Neural cell (in vitro differentiated cells): Measurements from ENCODE around the gene GALNT15. TPM values are rescaled to one million over a fixed set of nuclear protein-coding genes. Genes with fewer than 3 reads are reported as not detected.

Experiments
- H2AFZ ChIP-seq: fragments of 200-600, 300-800 bp; sonication (generic), shearing (Covaris generic); 2 replicates; pipeline ENCODE4 v1.6.0; 2014; ENCODE audit warnings: low read depth, mild to moderate bottlenecking, antibody characterized with exemption, low read length, moderate library complexity
- H3F3A ChIP-seq: fragments of 200-600 bp; shearing (Covaris generic); 2 replicates; pipeline ENCODE4 v1.6.1; 2016; ENCODE audit warnings: mild to moderate bottlenecking, moderate library complexity, mixed read lengths, antibody characterized with exemption, low read length; ENCODE audit not compliant: insufficient read depth, poor library complexity, severe bottlenecking
- H3K27ac ChIP-seq: fragments of 200-600, 300-800 bp; sonication (generic), shearing (Covaris generic); 2 replicates; pipeline ENCODE4 v1.5.1; 2014; ENCODE audit warnings: mild to moderate bottlenecking, low read length, moderate library complexity
- H3K27me3 ChIP-seq: fragments of 300-800, 200-600 bp; sonication (generic), shearing (Covaris generic); 2 replicates; pipeline ENCODE4 v1.6.0; 2014; ENCODE audit warnings: mild to moderate bottlenecking, low read depth, low read length, moderate library complexity; ENCODE audit not compliant: insufficient read depth
- H3K36me3 ChIP-seq: fragments of 300-800, 200-600 bp; sonication (generic), shearing (Covaris generic); 2 replicates; pipeline ENCODE4 v1.5.1; 2014; ENCODE audit warnings: mild to moderate bottlenecking, antibody characterized with exemption, low read length, moderate library complexity; ENCODE audit not compliant: insufficient read depth
- H3K4me2 ChIP-seq: fragments of 300-800, 200-600 bp; sonication (generic), shearing (Covaris generic); 2 replicates; pipeline ENCODE4 v1.6.0; 2014; ENCODE audit warnings: mild to moderate bottlenecking, low read length
- H3K4me3 ChIP-seq: fragments of 300-800, 200-600 bp; sonication (generic), shearing (Covaris generic); 2 replicates; pipeline ENCODE4 v1.5.1; 2014; ENCODE audit warnings: mild to moderate bottlenecking, low read length, moderate library complexity
- H3K79me2 ChIP-seq: fragments of 200-600 bp; shearing (Covaris generic); replicated peaks from 2 replicates; pipeline ENCODE4 v1.6.0; 2014; ENCODE audit warnings: mild to moderate bottlenecking, low read length, moderate library complexity; ENCODE audit not compliant: insufficient read depth
- H3K9ac ChIP-seq: fragments of 300-800, 200-600 bp; sonication (generic), shearing (Covaris generic); 2 replicates; pipeline ENCODE4 v1.6.1; 2016; ENCODE audit warnings: mild to moderate bottlenecking, low read length, mixed read lengths
- H3K9me2 ChIP-seq: fragments of 200-600 bp; shearing (Covaris generic); 2 replicates; pipeline ENCODE4 v1.6.1; 2016; ENCODE audit warnings: mild to moderate bottlenecking, low read length, mixed read lengths; ENCODE audit not compliant: insufficient read depth
- H3K9me3 ChIP-seq: fragments of 200-600, 300-800 bp; sonication (generic), shearing (Covaris generic); 2 replicates; pipeline ENCODE4 v1.6.1; 2016; ENCODE audit warnings: mild to moderate bottlenecking, mixed run types, low read length, moderate library complexity, mixed read lengths
- H4K20me1 ChIP-seq: fragments of 200-600 bp; shearing (Covaris generic); 2 replicates; pipeline ENCODE4 v1.6.1; 2016; ENCODE audit warnings: mild to moderate bottlenecking, mixed run types; ENCODE audit not compliant: insufficient read depth
- EP300 ChIP-seq: fragments of 450-650 bp; conservative IDR thresholded peaks from 2 replicates; pipeline ENCODE4 v1.6.1; 2014; ENCODE audit warnings: antibody characterized with exemption, mild to moderate bottlenecking, moderate library complexity; ENCODE audit not compliant: poor library complexity, severe bottlenecking
- EZH2 ChIP-seq: fragments of 200-600, 300-800 bp; shearing (Covaris generic), sonication (generic); IDR thresholded peaks from 2 replicates; pipeline ENCODE4 v1.6.1; 2014; ENCODE audit warnings: antibody characterized with exemption, low read length, borderline replicate concordance, mild to moderate bottlenecking; ENCODE audit not compliant: insufficient read depth, poor library complexity, severe bottlenecking
- MXI1 ChIP-seq: fragments of 450-650 bp; conservative IDR thresholded peaks from 2 replicates; pipeline ENCODE4 v1.6.1; 2014; ENCODE audit warnings: antibody characterized with exemption, mild to moderate bottlenecking; ENCODE audit not compliant: poor library complexity, severe bottlenecking
- POLR2AphosphoS5 ChIP-seq: IDR thresholded peaks from 2 replicates; pipeline ENCODE4 v1.6.1; 2012
- RAD21 ChIP-seq: fragments of 450-650 bp; conservative IDR thresholded peaks from 2 replicates; pipeline ENCODE4 v1.6.1; 2014; ENCODE audit warnings: antibody characterized with exemption, mild to moderate bottlenecking, moderate library complexity
- REST ChIP-seq: IDR thresholded peaks from 2 replicates; pipeline ENCODE4 v1.6.1; 2012; ENCODE audit warnings: borderline replicate concordance
- SMC3 ChIP-seq: fragments of 450-650 bp; conservative IDR thresholded peaks from 2 replicates; pipeline ENCODE4 v1.6.1; 2014; ENCODE audit warnings: antibody characterized with exemption, mild to moderate bottlenecking, moderate library complexity; ENCODE audit not compliant: poor library complexity
- TAF1 ChIP-seq: IDR thresholded peaks from 2 replicates; pipeline ENCODE4 v1.6.1; 2012; ENCODE audit warnings: low read depth
- polyA plus RNA-seq: library from polyadenylated mRNA; depleted of rRNA; stranded (reverse); fragments of >200 nt; gene quantifications from 2 replicates; pipeline ENCODE4 v1.2.3, GENCODE V29; 2014
- TF ChIP-seq, protein P1 (sequence below): fragments of 450-650 bp; IDR thresholded peaks from 2 replicates; pipeline ENCODE4 v1.5.1; 2014; ENCODE audit warnings: antibody characterized with exemption, mild to moderate bottlenecking, moderate library complexity; ENCODE audit not compliant: poor library complexity, severe bottlenecking

GALNT15 gene
- polyA plus RNA-seq, 1 donor from 2014 or later: 1.5 TPM

- H3K79me2 ChIP-seq: no peaks in the 10 kb centered on the region
- H3K4me2 ChIP-seq: no peak overlapping the region
- no peak overlapping the region for H3K27ac ChIP-seq
- no peaks in the 10 kb centered on the region for H3K27me3 ChIP-seq
- no peak overlapping the region for H2AFZ ChIP-seq
- H3F3A ChIP-seq: no peaks in the 10 kb centered on the region
- no peak overlapping the region for H3K4me3 ChIP-seq
- H3K9me3 ChIP-seq: no peaks in the 10 kb centered on the region
- no peak overlapping the region for H3K9ac ChIP-seq
- TF ChIP-seq, protein P1, sequence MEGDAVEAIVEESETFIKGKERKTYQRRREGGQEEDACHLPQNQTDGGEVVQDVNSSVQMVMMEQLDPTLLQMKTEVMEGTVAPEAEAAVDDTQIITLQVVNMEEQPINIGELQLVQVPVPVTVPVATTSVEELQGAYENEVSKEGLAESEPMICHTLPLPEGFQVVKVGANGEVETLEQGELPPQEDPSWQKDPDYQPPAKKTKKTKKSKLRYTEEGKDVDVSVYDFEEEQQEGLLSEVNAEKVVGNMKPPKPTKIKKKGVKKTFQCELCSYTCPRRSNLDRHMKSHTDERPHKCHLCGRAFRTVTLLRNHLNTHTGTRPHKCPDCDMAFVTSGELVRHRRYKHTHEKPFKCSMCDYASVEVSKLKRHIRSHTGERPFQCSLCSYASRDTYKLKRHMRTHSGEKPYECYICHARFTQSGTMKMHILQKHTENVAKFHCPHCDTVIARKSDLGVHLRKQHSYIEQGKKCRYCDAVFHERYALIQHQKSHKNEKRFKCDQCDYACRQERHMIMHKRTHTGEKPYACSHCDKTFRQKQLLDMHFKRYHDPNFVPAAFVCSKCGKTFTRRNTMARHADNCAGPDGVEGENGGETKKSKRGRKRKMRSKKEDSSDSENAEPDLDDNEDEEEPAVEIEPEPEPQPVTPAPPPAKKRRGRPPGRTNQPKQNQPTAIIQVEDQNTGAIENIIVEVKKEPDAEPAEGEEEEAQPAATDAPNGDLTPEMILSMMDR: no peak
- TF ChIP-seq RAD21 (no peak), SMC3 (no peak), REST (no peak), TAF1 (no peak), EZH2 (no peak), MXI1 (no peak), POLR2AphosphoS5 (no peak), EP300 (no peak)
- H3K9me2 ChIP-seq: no peaks in the 10 kb centered on the region
- H4K20me1 ChIP-seq: no peaks in the 10 kb centered on the region
- no peaks in the 10 kb centered on the region for H3K36me3 ChIP-seq
Measured at GRCh38 chr3:16236856-16237393, 62.4 kb downstream of the GALNT15 start.

- Histone ChIP-seq H3F3A (no peaks in the 10 kb centered on the region), H4K20me1 (no peaks in the 10 kb centered on the region), H3K36me3 (no peaks in the 10 kb centered on the region), H3K27me3 (no peaks in the 10 kb centered on the region), H3K27ac (no peak overlapping the region), H2AFZ (no peak overlapping the region), H3K9me3 (no peaks in the 10 kb centered on the region), H3K9me2 (no peaks in the 10 kb centered on the region), H3K4me3 (no peak overlapping the region), H3K4me2 (no peak overlapping the region), H3K79me2 (no peaks in the 10 kb centered on the region), H3K9ac (no peak overlapping the region)
- no peak for TF ChIP-seq POLR2AphosphoS5
- TF ChIP-seq TAF1: no peak
- TF ChIP-seq EP300: no peak
- no peak for TF ChIP-seq EZH2
- no peak for TF ChIP-seq SMC3
Measured at GRCh38 chr3:16239086-16239770, 64.7 kb downstream of the GALNT15 start.
